Astrocyte (in vitro differentiated cells and primary cell): Measurements from ENCODE around the gene ATL3.

ENCODE experiments used
- EZH2 ChIP-seq: IDR thresholded peaks from 2 replicates; pipeline ENCODE4 v1.6.1; 2012; ENCODE audit warnings: mild to moderate bottlenecking, low read length, inconsistent platforms; ENCODE audit not compliant: insufficient read depth
- TF ChIP-seq, protein P1 (sequence below): IDR thresholded peaks from 2 replicates; pipeline ENCODE4 v1.5.1; 2011; ENCODE audit warnings: low read depth, mild to moderate bottlenecking, inconsistent platforms, low read length, moderate library complexity; ENCODE audit not compliant: insufficient read depth

DNA sequence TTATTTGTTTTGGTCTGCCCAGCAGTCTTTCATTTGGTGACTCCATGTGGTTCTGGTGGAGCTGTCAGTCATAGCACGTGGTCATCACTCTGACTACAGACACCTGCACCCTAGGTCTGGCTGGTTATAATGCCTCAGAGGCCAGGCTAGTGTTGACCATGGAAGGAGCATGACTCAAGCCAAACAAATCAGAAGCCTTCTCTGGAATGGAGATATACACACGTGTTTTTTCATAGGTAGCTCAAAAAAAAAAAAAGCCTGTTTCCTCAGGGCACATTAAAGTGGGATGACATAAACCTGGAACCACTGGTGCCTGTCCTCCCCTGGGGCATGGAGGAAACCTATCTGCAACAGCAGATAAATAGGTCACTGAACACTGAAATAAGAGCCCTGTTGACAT is 48.9 kb downstream of the ATL3 start:
- TF ChIP-seq, protein P1, sequence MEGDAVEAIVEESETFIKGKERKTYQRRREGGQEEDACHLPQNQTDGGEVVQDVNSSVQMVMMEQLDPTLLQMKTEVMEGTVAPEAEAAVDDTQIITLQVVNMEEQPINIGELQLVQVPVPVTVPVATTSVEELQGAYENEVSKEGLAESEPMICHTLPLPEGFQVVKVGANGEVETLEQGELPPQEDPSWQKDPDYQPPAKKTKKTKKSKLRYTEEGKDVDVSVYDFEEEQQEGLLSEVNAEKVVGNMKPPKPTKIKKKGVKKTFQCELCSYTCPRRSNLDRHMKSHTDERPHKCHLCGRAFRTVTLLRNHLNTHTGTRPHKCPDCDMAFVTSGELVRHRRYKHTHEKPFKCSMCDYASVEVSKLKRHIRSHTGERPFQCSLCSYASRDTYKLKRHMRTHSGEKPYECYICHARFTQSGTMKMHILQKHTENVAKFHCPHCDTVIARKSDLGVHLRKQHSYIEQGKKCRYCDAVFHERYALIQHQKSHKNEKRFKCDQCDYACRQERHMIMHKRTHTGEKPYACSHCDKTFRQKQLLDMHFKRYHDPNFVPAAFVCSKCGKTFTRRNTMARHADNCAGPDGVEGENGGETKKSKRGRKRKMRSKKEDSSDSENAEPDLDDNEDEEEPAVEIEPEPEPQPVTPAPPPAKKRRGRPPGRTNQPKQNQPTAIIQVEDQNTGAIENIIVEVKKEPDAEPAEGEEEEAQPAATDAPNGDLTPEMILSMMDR, result no peak
- TF ChIP-seq EZH2, result no peak
